ENCODE results near the gene PCBD2.

DNA sequence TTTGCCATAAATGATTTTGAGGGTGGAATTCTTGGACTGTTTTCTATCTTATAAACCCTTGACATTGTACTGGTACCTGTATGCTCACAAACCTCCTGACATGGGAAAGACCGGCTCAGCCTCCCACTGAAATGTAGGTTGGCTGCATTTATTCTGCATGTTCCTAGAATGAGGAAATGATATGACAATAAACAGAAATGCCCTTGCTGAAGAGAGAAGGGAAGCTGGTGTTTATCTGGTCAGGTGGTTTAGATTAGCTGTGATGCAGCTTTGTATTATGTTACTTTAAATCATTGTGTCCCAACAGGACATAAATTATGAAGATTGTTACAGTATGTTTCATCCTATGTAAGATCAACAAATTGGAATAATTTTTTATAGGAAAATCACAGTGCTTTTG lies 39.7 kb downstream of the PCBD2 start:
- no peak for TF ChIP-seq CTCF (IDR thresholded peaks at IDR 0.05; ENCODE audit: insufficient read depth, low read length, poor library complexity, severe bottlenecking)
- TF ChIP-seq EZH2phosphoT487 (conservative IDR thresholded peaks at IDR 0.05; ENCODE audit: low read length): no peak
